ENCODE measurements around the gene CHRNB2. TPM values are rescaled to one million over a fixed set of nuclear protein-coding genes. Genes with fewer than 3 reads are reported as not detected.

CHRNB2 gene
- total and polyA plus RNA-seq, 10 donors, result 0.03 to 0.32 (median 0.18) TPM; not detected in 7

GRCh38 chr1:154533952-154534844 is 33.4 kb upstream of the CHRNB2 start:
- WGBS, 5 donors, result 75 to 84% (median 81%) methylated on average over 11 of the region's 11 CpGs
- no peak for DNase-seq
- TF ChIP-seq, protein P1, sequence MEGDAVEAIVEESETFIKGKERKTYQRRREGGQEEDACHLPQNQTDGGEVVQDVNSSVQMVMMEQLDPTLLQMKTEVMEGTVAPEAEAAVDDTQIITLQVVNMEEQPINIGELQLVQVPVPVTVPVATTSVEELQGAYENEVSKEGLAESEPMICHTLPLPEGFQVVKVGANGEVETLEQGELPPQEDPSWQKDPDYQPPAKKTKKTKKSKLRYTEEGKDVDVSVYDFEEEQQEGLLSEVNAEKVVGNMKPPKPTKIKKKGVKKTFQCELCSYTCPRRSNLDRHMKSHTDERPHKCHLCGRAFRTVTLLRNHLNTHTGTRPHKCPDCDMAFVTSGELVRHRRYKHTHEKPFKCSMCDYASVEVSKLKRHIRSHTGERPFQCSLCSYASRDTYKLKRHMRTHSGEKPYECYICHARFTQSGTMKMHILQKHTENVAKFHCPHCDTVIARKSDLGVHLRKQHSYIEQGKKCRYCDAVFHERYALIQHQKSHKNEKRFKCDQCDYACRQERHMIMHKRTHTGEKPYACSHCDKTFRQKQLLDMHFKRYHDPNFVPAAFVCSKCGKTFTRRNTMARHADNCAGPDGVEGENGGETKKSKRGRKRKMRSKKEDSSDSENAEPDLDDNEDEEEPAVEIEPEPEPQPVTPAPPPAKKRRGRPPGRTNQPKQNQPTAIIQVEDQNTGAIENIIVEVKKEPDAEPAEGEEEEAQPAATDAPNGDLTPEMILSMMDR (IDR thresholded peaks at IDR 0.05 in 8 of 11, conservative IDR thresholded peaks at IDR 0.05 in 3 of 11), result no peak
- TF ChIP-seq POLR2AphosphoS5 (IDR thresholded peaks at IDR 0.05) (no peak), POLR2A (IDR thresholded peaks at IDR 0.05) (no peak)
- Histone ChIP-seq H3K4me3 (no peak overlapping the region), H3K27me3 (replicated peaks in 1 of 7) (no peaks in the 10 kb centered on the region), H3K36me3 (no peaks in the 10 kb centered on the region), H3K9me3 (no peaks in the 10 kb centered on the region), H3K27ac (no peak overlapping the region), H3K4me1 (no peaks in the 10 kb centered on the region)
- intact Hi-C loops (cut with DNase I; ENCODE audit: low total_unique reads), result no loop called here

DNA sequence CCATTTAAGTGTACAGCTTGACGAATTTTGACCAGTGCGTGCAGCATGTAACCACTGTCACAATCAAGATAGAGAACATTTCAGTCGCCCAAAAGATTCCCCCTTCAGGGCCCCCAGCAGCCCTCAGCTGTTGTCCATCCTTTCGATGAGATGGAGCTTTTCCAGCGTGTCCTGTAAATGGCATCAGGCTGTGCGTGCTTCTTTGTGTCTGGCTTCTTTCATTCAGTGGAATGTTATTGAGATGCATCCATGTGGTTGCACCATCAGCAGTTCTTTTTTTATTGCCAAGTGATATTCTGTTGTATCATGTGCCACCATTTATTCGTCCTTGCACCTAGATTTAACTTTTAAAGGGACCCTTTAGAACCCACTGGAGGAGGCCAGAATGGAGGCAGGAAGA is 31.0 kb upstream of the CHRNB2 start:
- WGBS, 5 donors, result 75 to 92% (median 82%) methylated on average over 7 of the region's 7 CpGs
- intact Hi-C loops (cut with DNase I; ENCODE audit: low total_unique reads), result no loop called here

DNA sequence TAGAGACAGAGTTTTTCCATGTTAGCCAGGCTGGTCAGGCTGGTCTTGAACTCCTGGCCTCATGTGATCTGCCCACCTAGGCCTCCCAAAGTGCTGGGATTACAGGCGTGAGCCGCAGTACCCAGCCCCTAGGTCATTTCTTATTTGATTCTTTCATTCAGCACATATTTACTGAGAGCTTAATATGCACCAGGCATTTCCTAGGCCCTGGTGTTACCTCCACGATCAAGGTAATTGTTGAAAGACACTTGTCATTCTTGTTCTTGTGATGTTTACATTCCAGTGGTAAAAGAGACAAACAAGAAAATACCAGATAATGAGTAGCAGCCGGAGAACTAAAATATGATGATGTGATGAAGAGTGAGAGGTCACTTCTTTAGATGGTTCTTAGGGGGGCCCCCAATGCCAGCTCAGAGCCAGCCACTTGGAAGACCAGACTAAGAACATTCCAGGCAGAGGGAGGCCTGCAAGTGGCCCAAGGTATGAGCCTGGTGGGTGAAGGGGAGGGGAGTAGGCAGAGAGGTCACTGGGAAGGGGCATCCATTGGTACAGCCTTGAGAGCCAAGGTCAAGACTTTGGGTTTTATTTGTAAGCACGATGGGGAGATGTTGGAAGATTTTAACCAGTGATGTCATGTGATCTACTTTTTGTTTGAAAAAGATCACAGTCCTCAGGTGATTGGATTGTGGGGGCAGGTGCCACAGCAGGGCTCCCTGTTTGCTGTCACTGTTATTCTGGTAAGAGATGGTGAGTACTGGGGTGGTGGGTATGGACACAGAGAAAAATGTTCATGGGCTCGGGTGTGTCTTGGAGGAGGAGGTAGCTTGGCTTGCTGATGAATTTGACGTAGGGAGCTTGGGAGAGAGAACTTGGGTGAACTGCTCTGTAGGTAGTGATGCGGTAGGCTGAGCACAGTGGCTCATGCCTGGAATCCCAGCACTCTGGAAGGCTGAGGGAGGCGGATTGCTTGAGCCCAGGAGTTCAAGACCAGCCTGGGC is 27.8 kb upstream of the CHRNB2 start:
- Histone ChIP-seq H3K4me3 (no peak overlapping the region), H3K27me3 (replicated peaks in 1 of 7) (no peaks in the 10 kb centered on the region), H3K36me3 (no peaks in the 10 kb centered on the region), H3K4me1 (no peaks in the 10 kb centered on the region), H3K9me3 (no peaks in the 10 kb centered on the region), H3K27ac (no peak overlapping the region)
- no peak for TF ChIP-seq POLR2A (IDR thresholded peaks at IDR 0.05)
- no peak for TF ChIP-seq POLR2AphosphoS5 (IDR thresholded peaks at IDR 0.05)
- TF ChIP-seq, protein P1 (IDR thresholded peaks at IDR 0.05 in 8 of 11, conservative IDR thresholded peaks at IDR 0.05 in 3 of 11), result no peak
- WGBS, 5 donors, result 85 to 96% (median 91%) methylated on average over 9 of the region's 9 CpGs
- intact Hi-C loops (cut with DNase I; ENCODE audit: low total_unique reads), result no loop called here
- DNase-seq, result no peak

More for the DNA sequence above, 31.0 kb upstream of the CHRNB2 start:
- Histone ChIP-seq H3K36me3 (no peaks in the 10 kb centered on the region), H3K9me3 (no peaks in the 10 kb centered on the region), H3K4me3 (no peak overlapping the region), H3K27ac (no peak overlapping the region), H3K4me1 (no peaks in the 10 kb centered on the region), H3K27me3 (replicated peaks in 1 of 7) (no peaks in the 10 kb centered on the region)
- DNase-seq, result no peak
- no peak for TF ChIP-seq POLR2AphosphoS5 (IDR thresholded peaks at IDR 0.05)
- no peak for TF ChIP-seq POLR2A (IDR thresholded peaks at IDR 0.05)
- TF ChIP-seq, protein P1 (IDR thresholded peaks at IDR 0.05 in 8 of 11, conservative IDR thresholded peaks at IDR 0.05 in 3 of 11), result no peak

Measured in spleen (tissue), 11 donors.